Adrenal gland (tissue), 5 donors: ENCODE data around the gene ABCC11.

ENCODE experiments used
- CTCF ChIP-seq, 6 experiments: fragments of 450-650 bp in 4 of 6; fragments of 200-600 bp in 2 of 6; sonication (generic) in 1 of 6; IDR thresholded peaks; 1 replicate in 5 of 6; 2 replicates in 1 of 6; pipeline versions ENCODE4 v1.5.1 to v1.8.0; 2016 to 2021; ENCODE audit warnings: antibody characterized with exemption in 6 of 6, mild to moderate bottlenecking in 2 of 6, moderate library complexity in 1 of 6
- POLR2A ChIP-seq, 2 donors: fragments of 450-650 bp; IDR thresholded peaks; one replicate each; pipeline ENCODE4 v1.6.1; 2017; ENCODE audit warnings: antibody characterized with exemption in 2 of 2, mild to moderate bottlenecking in 2 of 2, moderate library complexity in 1 of 2
- donor health status: DM: no; HTN: no; CAD: no.

GRCh38 chr16:48188449-48189102 lies 58.8 kb downstream of the ABCC11 start:
- no peak for TF ChIP-seq CTCF (IDR thresholded peaks at IDR 0.05)
- TF ChIP-seq POLR2A (IDR thresholded peaks at IDR 0.05) = no peak
